Posterior vena cava (tissue), 2 donors: ENCODE data around the gene KRTAP5-3. TPM values are rescaled to one million over a fixed set of nuclear protein-coding genes. Genes with fewer than 3 reads are reported as not detected.

Experiments
- DNase-seq: peaks from one replicate; pipeline ENCODE4 v3.0.0-alpha.2; 2020; ENCODE audit warnings: low spot score
- intact Hi-C, 2 donors: fragments of 100-400 bp; cut with DNase I; formaldehyde crosslinking; loops; one replicate each; pipeline versions ENCODE4 v1.14.1 to v1.14.2; 2022 to 2023
- total RNA-seq, 2 donors: library from RNA; stranded (reverse); fragmentation: NEBNext Ultra II Directional; extraction: Animal tissue kit (Norgen Biotek cat#: 25700); gene quantifications; one replicate each; pipeline ENCODE4 v1.2.1, GENCODE V29; 2021
- donor health status: DM: yes; HTN: yes; CAD: no.
- donor health status: DM: yes; HTN: yes; CAD: no.

Gene KRTAP5-3
- total RNA-seq, 2 donors from 2014 or later: not detected

- DNase-seq: no peak
- intact Hi-C loops: no loop called here
Measured at GRCh38 chr11:1645357-1645821, 37.1 kb upstream of the KRTAP5-3 start.

DNA sequence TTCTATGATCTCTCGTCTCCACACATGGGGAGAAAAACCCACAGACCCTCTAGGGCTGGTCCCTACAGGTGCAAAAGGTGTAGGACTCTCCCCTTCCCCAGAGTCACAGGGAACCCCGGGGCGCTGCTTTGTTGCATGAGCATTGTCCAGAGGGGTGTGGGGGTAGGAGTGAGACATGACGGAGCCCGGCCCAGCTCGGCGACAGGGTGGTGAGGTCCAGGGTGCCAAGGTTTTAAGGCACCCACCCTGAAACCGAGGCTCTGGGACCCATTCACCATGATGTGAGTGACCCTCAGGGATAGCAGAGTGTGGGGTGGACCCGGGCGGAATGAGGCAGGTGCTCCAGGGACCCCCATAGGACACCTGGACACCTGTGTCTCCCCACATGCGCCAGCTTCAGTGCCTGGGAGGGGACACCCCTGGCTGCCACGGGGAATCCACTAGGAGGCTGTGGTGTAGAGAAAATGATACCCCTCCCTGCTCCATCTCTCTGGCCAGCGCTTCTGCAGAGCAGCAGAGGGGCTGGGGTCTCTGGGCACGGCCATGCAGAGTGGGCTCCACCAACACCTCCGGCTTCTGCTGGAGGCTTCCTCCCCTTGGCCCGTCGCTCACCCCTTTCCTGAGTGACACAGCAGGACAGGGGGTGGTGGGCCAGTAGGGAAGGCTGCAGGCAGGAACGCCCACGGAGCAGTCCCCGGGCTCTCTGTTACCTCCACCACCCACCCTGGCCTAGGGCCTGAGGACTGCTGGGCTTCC is 36.5 kb upstream of the KRTAP5-3 start:
- DNase-seq: peak; percentile 50

GRCh38 chr11:1643146-1643690 is 35.0 kb upstream of the KRTAP5-3 start:
- intact Hi-C loops: no loop called here
- DNase-seq: peak; percentile 58

More for the DNA sequence above, 36.5 kb upstream of the KRTAP5-3 start:
- intact Hi-C loops: no loop called here

DNA sequence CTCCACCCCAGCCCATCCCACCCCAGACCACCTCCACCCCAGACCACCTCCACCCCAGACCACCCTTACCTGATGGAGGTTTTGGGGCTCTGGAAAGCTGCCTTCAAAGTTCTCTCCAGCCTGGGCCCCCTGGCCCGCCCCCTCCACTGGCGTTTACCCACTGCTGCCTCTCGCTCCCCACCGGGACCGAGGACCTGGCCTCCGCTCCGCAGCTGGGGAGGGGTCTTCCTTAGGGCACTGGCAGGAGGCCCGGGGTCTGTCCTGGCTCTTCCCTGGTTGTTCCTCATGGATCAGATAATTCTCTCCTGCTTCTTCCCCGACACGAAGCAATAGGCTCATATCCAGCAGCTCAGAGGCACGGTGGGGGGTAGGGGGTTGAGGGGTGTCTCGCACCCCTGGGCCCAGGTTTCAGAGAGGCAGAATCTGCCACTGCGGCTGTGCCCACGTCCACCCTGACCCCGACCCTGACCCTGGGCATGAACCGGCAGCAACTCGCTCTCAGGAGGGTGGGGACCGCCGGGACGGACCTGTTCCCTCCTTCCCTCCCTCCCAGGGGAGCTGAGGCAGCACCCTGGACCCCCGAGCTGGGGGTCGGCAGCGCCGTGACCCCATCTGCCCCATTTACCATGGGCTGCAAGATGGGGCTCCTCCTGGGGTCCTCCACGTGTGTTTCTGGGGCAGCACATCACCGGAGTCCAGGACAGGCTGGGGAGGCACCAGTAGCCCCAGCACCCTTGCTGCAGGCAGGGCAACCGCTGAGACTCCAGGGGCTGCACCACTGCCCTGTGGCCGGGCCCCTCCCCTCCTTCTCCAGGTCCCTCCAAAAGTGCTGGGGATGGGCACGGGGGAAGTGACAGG is 34.3 kb upstream of the KRTAP5-3 start:
- peak; percentile 73 for DNase-seq
- intact Hi-C loops: no loop called here

DNA sequence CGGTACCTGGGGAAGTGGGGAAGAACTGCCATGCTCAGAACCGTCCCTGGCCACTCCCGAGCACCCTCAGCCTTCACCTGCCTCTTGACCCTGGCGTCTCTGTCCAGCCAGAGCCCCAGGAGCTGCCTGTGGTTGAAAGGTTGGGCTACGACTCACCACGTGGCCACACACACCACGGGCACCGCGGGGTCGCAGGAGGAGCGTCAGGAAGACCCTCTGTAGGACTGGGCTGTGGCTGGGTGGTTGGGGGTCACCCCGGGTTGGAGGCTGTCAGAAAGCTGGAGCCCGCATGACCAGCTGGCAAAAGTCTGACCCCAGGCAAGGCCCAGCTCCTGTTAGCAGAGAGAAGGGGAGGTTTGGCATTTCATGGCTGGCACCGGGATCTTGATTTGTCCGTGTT is 32.8 kb upstream of the KRTAP5-3 start:
- DNase-seq: peak; percentile 78
- intact Hi-C loops: no loop called here

DNA sequence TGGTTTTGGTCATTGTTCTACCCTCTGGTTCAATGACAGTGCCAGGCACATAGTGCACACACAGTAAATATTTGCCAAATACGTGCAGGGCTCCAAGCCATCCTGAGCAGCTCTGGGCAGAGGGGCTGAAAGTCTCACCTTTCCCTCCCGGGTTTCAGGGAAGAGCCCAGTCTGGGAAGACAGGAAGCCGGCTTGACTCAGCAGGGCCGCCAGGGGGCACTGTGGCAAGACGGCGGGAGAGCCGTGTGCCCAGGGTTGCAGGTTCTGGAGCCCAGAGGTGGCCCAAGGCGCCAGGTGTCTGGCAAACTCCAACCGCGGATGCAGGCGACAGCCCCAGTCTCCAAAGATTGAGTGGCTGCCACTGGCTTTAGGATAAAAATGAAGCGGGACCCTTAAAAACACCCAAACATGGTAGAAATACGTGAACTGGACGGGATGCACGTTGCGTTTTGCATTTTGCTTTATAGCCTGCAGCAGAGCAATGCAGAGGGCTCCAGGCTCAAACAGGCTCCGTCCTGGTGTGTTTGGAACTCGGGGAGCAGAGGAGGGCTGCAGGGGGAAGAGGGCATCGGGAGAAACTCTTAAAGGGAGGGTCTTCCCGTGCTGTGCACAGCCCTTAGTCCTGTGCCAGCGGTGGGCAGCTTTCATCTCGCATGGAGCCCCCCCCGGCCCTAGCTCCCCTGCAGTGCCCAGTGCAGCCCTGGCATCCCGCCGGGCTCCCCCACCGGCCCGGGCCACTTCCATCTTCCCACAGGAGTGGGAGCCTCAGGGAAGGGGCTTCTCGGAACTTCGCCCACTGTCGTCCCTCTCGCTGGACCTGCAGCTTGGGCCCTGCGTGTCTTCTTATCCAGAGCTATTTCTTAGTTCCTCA is 32.0 kb upstream of the KRTAP5-3 start:
- intact Hi-C loops: no loop called here
- no peak for DNase-seq

GRCh38 chr11:1639666-1640065 is 31.4 kb upstream of the KRTAP5-3 start:
- DNase-seq: no peak
- intact Hi-C loops: no loop called here

DNA sequence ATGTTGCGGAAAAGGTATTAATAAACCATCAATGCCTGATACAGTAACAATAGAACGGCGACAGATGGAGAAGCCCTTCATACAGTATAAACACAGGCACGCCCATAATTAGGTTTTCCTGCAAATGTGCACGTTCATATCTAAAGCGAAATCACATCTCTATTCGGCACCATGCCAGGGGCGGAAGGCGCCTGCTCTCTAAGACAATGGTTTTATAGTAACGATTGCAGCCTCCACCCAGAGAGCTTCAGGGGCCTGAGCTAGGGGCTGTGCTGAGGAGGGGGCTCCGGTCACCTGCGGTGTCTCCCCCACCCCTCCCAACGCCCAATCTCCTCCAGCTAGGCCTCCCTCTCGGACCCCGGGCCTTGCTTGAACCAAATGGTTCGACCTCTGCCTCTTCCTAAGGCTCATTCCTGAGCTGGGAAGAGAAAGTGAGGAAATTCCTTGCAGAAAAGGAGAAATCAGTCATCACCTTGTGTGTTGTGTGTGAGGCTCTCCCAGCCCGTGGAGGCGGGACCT is 30.9 kb upstream of the KRTAP5-3 start:
- intact Hi-C loops: no loop called here
- DNase-seq: no peak

GRCh38 chr11:1638344-1638743 is 30.1 kb upstream of the KRTAP5-3 start:
- no peak for DNase-seq
- intact Hi-C loops: no loop called here

GRCh38 chr11:1637628-1638027 is 29.4 kb upstream of the KRTAP5-3 start:
- intact Hi-C loops: no loop called here

DNA sequence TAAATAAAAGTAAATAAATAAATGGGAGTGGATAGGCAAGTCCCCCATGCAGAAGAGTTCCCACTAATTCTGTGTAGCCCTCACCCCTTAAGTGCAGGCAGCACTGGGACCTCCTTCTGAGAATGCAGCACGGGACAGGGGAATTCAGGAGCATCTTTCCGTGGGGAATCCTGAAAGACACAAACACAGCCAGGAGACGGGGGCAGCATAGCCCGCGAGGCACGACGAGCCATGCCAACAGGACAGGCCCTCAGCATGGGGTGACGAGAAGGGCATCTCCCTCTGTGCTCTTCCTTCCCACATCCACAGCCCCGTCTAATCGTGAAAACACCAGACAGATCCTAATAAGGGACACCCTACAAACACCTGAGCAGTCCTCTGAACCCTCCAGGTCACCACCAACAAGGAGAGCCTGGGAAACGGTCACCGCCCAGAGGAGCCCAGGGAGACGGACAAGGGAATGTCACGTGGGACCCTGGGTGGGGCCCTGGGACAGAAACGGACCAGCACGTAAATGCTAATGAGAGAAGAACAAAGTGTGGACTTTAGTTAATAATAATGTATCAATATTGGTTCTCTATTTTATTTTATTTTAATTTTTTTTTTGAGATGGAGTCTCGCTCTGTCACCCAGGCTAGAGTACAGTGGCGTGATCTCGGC is 28.2 kb upstream of the KRTAP5-3 start:
- DNase-seq: peak; percentile 70
- intact Hi-C loops: no loop called here

More at GRCh38 chr11:1637628-1638027, 29.4 kb upstream of the KRTAP5-3 start:
- DNase-seq: no peak

- intact Hi-C loops: no loop called here
- no peak for DNase-seq
Measured at GRCh38 chr11:1633864-1634263, 25.6 kb upstream of the KRTAP5-3 start.

GRCh38 chr11:1632053-1632714 is 23.9 kb upstream of the KRTAP5-3 start:
- intact Hi-C loops: no loop called here
- no peak for DNase-seq

DNA sequence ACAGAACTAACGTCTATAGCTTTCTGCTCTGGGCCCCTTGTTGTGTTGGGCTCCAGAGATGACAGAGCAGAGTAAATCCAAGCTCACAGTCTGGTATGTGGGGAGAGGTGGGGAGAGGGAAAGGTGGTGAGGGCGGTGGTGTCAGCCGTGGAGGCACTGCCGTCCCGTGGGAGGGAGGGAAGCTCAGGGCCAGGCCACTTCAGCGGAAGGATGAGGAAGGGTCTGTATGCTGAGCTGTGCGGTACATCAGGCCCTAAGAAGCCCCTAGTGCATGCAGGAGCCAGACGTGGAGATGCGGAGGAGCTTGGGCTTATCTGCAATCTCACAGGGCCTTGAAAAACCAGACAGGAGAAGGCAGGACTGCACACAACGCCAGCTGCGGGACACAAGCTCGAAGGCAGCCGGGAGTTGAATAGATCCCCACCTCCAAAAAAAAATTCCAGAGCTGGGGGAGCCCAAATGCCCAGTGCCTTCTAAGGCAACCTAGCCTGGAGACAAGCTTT is 22.9 kb upstream of the KRTAP5-3 start:
- intact Hi-C loops: no loop called here
- peak; percentile 66 for DNase-seq

DNA sequence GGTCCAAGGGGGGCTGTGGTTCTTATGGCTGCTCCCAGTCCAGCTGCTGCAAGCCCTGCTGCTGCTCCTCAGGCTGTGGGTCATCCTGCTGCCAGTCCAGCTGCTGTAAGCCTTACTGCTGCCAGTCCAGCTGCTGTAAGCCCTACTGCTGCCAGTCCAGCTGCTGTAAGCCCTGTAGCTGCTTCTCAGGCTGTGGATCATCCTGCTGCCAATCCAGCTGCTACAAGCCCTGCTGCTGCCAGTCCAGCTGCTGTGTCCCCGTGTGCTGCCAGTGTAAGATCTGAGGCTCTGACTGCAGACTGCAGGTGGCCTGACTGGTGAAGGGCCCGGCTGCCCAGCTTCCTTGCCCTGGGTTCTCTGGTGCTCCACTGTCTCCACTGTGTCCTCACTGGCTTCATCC is 22.0 kb upstream of the KRTAP5-3 start:
- intact Hi-C loops: no loop called here
- DNase-seq: peak; percentile 58

DNA sequence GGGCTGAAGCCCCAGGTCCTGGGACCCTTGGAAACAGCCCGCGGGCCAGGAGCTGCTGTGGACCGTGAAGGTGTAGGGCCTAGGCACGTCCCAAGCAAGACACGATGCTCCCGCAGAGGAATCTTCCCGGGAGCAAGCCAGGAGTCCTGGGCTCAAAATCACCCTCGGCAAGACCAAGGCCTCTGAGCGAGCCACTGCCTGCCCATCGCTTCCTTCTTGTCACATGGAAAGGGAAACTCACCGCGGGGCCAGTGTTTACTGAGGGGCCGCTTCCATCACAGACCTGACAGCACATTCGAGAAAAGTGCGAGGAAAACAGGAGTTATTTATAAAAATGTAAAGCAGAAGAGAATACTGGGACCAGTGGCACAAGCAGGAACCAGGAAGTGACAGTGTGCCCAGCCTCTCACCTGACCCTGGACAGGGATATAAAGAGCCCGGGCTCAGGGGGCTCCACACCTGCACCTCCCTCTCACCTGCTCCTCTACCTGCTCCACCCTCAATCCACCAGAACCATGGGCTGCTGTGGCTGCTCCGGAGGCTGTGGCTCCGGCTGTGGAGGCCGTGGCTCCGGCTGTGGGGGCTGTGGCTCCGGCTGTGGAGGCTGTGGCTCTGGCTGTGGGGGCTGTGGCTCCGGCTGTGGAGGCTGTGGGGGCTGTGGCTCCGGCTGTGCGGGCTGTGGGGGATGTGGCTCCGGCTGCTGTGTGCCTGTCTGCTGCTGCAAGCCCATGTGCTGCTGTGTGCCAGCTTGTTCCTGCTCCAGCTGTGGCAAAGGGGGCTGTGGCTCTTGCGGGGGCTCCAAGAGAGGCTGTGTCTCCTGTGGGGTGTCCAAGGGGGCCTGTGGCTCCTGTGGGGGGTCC is 21.3 kb upstream of the KRTAP5-3 start, which contains the start of gene KRTAP5-5:
TSS of gene KRTAP5-5 (plus strand) at position 450 of the 860 bp plus-strand sequence. CDS start at position 516, 66 bp downstream.
- DNase-seq: peak; percentile 67

More for the DNA sequence above, 21.3 kb upstream of the KRTAP5-3 start, which contains the start of gene KRTAP5-5:
- intact Hi-C loops: loop anchor here in 1 of 2 donors (5.0 kb wide), 1 partner anchor 1728 kb away; no protein-coding TSS in a partner anchor
